PC-9 (cell line): ENCODE measurements around the gene CNDP1.

Experiments used
- EZH2 ChIP-seq: fragments of 200-600 bp; sonication (generic); IDR thresholded peaks from 2 replicates; pipeline ENCODE4 v1.8.0; 2017; ENCODE audit warnings: antibody characterized with exemption, low read depth
- TF ChIP-seq, protein P1 (sequence below): fragments of 200-600 bp; sonication (generic); conservative IDR thresholded peaks from 2 replicates; pipeline ENCODE4 v1.6.1; 2017; ENCODE audit warnings: mixed run types, antibody characterized with exemption, mild to moderate bottlenecking, moderate library complexity

DNA sequence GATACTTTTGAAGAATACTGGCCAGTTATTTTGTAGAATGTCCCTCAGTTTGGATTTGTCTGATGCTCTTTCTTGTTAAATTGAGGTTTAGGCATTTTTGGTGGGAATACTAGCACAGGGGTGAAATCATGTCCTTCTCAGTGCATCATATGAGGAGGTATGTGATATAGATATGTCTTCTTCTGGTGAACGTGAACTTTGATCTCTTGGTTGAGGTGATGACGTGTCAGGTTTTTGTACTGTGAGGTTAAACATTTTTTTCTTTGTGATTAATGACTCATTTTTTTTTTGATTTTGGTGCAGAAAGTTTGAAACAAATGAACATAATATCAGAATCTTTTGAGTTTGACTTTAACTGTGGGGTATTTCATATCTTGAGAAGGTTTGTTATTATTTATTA, 74.4 kb downstream of the CNDP1 start:
- TF ChIP-seq, protein P1, sequence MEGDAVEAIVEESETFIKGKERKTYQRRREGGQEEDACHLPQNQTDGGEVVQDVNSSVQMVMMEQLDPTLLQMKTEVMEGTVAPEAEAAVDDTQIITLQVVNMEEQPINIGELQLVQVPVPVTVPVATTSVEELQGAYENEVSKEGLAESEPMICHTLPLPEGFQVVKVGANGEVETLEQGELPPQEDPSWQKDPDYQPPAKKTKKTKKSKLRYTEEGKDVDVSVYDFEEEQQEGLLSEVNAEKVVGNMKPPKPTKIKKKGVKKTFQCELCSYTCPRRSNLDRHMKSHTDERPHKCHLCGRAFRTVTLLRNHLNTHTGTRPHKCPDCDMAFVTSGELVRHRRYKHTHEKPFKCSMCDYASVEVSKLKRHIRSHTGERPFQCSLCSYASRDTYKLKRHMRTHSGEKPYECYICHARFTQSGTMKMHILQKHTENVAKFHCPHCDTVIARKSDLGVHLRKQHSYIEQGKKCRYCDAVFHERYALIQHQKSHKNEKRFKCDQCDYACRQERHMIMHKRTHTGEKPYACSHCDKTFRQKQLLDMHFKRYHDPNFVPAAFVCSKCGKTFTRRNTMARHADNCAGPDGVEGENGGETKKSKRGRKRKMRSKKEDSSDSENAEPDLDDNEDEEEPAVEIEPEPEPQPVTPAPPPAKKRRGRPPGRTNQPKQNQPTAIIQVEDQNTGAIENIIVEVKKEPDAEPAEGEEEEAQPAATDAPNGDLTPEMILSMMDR: no peak
- no peak for TF ChIP-seq EZH2
